Fibroblast of skin of right biceps (primary cell): ENCODE data around the gene CFAP77.

Source experiments
- DNase-seq: peaks from one replicate; pipeline ENCODE4 v3.0.0-alpha.2; 2013

Gene CFAP77

DNA sequence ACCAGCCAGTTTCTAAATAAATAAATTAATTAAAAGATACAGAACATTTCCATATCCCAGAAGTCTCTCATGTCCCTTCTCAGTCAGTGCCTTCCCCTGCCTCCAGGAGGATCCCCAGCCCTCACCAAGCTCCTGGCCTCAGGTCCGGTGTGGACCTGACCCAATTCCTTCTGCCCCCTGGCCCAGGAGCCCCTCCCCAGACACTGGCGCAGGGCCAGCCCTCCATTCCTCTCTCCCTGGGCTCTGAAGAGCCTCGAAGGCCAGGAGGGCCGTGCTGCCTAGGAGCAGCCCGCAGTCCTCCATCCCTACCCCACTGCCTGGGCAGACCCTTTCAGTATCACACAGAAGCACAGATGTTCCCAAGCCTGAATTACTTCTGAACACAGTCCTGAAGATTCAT is 110.6 kb downstream of the CFAP77 start:
- DNase-seq: no peak

DNA sequence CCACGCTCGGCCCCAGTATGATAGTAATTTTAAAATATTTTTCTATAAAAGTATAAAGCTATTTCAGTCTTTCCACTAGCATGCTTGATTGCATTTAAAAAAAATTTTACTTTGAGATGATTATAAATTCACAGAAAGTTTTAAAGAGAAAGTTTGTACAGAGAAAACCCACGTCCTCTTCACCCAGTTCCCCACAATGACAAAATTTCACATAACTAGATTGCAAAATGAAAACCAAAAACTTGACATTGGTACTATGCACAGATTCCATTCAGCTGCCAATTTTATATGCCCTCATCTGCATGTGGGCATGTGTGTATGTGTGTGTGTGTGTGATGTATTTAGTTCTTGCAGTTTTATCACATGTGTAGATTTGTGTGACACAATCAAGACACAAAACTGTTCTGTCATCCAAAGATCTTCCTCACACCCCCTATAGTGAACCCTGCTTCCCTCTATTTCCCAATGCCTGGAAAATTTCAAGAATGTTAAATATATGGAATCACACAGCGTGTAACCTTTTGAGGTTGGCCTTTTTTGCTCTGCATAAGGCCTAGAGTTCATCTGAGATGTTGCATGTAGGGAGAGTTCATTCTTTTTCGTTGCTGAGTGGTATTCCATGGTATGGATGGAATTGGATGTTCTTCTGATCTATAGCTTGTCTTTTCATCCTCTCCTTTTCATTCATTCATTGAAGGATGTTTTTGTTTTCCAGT is 115.5 kb downstream of the CFAP77 start:
- no peak for DNase-seq

DNA sequence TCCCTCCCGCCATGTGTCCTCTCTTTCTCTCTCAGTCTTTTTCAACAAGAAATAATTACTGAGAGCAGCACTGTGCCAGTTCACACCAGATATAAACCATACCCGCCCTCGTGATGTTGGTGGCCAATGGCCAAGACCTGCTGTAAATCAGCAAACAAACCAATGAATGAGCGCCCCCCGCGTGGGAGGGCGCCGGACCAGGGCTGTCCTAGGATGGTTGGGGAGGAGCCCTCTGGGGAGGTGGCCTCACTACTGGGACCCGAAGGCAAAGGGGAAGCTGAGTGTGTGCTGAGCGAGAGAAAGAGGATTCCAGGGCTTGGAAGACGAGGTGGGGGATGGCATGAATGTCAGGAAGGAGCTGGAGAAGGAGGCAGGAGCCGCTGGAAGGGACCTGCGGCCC is 121.2 kb downstream of the CFAP77 start:
- no peak for DNase-seq

DNA sequence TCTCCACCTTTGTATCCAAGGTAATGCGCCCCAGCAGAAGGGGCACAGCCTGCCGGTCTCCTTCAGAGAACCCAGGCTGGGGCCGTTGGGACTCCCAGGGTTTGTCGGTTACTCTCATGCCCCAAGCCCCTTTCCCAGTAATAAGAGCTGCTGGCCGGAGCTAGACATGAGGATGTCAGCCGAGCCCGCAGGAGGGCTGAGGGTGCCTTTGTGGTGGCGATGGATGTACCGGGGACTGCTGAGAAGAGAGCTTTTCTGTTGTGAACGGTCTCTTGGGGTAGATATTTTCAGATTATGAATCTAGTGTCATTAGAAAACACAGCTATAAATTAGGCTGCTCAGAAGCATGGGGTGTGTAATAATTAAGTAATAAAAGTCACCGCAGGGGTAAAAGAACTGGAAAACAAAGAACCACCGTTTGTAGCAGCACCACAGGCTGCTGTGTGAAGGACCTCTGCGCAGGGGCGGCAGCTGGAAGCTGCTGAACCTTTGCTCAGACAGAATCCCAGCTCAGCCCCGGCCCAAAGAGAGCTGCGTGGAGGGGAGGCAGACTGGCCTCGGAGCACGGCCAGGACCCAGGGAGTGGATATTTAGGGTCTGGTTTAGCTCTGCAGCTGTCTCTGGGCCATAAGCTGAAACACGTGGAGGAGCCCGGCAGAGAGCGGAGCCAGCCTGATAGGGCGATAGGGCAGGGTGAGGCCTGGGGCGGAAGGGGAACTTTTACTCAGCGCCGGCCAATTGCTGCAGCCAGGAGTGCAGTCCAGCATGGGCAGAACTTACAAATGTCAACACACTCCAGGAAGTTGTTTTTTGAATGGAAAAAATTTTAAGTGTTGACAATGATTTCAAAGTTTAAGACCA is 121.9 kb downstream of the CFAP77 start:
- no peak for DNase-seq

DNA sequence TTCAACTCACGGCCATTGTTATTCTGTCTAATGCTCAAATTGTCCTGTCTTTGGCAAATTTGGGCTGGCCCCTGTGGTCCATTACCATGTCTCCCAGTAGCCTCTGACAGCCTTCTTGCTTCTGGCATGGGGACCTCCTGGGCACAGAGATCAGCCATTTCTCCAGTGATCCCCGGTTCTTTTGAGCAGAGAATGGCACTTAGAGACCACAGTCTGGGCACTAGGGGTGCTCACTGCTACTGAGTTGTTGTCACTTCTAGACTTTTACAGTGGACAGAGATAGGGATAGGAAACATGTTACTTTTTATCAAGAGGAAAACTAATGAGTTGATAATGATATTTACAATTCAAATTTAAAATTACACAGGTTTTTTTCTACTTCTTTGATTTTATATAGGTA is 124.8 kb downstream of the CFAP77 start:
- DNase-seq: no peak

DNA sequence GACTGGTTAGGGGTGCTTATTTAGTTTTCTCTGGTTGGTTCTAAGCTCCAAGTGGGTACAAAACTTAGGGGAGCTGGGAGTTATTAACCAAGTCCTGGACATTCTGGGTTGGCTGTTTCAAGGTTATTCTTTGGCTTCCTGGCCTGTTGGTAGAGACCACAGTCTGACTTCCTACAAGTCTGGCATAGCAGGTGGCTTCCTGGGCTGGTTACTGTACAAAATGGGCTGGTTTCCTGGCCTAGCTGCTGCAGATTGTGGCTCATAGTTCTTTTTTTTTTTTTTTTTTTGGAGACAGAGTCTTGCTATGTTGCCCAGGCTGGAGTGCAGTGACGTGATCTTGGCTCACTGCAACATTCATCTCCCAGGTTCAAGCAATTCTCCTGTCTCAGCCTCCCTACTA is 126.1 kb downstream of the CFAP77 start:
- no peak for DNase-seq

DNA sequence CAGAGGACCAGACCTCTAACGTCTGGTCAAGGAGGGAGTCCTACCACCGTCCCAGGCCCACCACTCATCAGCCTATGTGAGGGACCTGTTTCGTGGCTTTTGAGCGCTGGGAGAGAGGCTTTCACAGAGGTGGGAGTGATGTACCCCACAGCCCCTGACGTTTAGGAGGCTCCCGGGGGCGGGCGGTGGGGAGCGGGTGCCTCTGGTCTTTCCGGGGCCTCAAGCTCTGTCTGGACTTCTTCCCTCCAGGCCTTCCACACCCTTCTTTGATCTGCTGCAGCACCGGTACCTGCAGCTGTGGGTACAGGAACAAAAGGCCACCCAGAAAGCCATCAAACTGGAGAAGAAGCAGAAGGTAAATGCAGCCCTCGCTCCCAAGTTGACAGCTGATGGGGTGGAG is 127.3 kb downstream of the CFAP77 start:
- no peak for DNase-seq

DNA sequence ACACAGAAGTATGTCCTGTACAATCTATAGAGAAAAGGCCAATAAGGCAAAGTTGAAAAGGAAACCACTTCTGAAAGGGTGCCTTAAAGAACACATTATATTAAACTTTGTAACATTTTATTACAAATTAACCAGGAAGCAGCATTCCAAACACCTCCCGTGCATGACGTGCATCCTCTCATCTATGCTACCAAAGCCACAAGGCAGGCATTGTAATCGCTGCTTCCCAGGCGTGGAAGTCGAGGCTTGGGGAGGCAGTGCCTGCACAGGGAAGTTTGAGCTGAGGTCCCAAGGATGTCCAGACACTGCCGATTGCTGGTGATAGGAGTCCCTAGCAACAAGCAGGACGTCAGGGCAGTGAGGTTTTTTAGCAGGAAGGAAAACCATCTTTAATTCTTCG is 128.1 kb downstream of the CFAP77 start:
- DNase-seq: no peak

DNA sequence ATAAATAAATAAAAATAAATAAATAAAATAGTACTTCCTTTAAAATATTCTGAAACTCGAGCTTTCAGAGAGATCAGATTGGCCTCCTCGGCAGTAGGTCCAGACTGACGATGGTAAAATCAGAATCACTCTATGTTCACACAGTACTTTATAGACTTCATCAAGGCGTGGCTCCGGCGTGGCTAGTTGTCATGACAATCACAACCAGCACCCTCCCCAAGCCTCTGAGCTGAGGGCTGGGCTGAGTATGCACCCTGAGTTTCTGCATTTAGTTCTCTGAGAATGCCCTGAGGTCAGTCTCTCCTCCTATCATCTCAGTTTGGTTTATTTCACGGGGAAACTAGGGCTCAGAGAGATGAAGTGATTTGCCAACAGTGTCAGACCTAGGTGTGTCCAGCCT is 129.1 kb downstream of the CFAP77 start:
- no peak for DNase-seq

DNA sequence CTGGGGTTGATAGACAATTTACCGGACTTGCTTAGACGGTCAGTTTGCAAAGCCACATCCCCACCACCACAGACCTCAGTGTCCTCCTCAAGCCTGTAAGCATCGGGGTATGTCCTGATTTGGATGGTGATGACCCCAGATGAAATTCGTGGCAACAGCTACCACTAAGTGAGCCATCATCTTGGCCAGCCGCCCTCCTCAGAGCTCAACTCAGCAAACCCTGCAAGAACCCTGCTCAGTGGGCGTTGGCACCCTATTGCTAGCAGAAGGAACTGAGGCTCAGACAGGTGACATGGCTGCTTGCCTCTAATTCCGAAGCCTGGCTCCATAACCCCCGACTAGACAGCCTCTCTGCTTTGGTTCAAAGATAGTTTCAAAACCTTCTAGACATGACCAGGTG is 131.0 kb downstream of the CFAP77 start:
- no peak for DNase-seq

DNA sequence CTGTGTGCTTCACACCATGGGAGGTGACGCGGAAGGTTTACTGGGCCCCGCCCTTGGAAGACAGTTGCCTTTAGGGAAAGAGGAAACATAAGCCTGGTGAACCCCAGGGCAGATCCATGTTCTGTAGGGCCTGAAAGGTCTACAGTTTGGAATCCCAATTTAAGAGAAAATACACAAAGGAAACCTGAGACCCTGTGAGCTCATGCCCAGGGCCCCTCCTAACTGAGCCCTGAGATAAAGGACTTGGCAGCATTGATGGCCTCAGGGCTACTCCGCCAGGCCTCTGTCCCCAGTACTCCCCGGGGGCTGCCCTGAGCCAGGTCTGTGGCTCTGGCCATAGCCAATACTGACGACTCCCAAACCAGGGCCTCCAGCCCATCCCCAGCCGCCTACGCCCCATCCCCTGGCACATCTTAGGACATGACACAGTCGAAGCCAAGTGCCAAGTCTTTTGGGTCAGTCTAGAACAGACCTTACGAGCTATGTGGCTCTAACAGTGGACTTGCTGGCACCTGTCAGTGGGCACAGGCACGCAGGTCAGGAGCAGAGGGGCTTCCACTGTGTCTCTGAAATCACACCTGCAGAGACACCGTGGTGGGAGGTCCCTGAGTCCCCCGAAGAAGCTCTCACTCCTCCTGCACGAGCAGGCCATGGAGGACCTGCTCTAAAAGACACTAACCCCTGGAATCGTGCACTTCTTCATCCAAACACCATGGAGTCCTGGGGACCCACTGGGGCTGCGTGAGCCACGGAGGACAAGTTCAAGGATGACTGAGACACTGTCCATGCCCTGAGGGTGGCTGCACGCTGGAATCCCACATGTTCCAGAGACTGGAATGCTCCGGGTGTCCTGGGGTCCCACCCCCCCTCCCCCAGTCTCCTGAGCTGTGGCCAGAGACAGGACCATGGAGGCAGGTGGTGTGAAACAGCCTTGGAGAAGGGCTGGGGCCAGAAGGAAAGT is 132.1 kb downstream of the CFAP77 start:
- no peak for DNase-seq

DNA sequence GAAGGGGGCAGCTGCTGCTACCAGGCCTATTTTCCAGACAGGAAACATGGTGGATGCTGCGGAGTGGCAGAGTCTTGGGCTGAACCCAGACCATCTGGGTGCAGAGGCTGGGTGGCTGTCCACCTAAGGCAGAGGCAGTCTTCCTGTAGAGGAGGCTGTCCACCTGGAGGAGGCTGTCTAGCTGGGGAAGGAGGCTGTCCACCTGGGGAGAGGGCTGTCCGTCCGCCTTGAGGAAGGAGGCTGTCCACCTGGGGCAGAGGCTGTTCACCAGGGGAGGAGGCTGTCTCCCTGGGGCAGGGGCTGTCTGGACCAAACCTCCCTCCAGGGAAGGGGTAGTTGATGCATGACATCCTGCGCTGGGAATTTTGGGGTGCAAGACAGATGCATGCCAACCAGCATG is 133.2 kb downstream of the CFAP77 start:
- no peak for DNase-seq

DNA sequence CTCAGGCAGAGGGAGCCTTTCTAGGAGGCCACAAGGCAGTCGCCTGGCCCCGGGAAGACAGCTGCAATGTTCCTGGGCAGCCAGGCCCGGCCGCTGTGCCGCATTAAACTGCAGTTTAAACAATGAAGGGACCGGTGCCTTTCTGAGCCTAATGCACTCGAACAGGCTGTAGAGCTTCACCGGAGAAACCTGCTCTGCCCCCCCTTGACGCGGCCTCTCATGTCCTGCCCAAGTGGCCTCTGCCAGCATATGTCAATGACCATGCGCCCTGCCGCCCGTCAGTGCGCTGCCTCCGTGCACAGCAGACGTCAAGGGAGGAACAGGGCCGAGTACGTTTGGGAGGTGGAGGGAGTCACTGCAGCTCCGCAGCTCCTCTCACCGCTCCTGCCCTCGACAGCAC is 133.9 kb downstream of the CFAP77 start:
- no peak for DNase-seq

DNA sequence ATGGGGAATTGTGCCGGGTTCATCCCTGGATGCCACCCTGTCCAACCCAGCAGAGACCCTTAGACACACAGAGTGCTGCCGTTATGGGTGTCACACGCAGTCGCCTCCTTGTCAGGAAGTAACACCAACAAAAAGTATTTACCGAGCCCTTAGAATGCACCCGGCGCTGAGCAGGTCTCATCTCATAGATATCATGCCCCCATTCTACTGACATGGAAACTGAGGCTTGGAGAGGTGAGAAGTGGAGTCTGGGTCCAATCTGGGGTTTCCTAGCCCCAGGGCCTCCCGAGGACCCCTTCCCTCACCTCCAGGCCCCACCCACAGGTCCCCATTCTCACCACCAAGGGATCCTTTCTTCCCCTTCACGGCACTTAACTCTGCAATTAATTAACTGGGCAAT is 135.6 kb downstream of the CFAP77 start:
- DNase-seq: no peak

DNA sequence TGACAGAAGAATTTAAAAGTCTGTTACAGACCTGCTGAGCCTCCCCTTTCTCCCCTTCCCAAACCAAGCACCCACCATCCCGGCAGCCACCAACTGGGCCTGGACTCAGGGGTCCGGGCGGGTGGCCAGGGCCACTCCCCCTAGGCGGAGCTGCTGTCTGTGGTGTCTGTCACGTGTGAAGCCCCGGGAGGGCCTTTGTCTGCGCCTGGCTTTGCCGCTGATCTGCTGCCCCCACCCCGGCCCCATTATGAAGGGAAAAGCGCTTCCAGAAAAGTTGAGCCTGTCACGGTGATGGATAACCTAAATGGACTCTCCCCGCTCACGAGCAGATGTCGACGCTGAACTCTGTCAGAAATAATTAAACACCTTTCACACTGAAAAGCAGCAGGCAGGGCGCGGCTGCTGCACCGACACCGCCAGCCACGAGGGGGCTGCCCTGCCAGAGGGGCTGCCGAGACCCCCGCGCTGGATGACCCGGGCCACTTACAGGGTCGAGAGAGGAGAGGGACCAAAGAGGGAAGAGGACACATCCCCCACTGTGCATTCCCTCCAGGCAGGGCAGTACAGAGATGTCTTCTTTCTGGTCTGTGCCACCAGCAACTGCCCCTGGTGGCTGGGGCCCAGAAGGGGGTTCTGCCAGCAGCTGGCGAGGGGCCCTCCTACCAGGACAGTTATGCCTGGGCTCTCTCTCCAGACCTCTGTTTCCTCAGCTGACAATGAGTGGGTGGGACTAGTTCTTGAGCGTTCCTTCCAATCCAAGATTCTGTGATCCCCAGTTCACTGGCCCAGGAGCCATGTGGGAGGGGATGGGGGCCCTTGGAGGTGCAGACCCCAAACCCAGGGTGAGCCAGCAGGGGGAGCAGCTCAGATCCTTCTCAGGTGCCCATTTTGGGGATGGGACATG is 136.4 kb downstream of the CFAP77 start:
- DNase-seq: peak; percentile 50

DNA sequence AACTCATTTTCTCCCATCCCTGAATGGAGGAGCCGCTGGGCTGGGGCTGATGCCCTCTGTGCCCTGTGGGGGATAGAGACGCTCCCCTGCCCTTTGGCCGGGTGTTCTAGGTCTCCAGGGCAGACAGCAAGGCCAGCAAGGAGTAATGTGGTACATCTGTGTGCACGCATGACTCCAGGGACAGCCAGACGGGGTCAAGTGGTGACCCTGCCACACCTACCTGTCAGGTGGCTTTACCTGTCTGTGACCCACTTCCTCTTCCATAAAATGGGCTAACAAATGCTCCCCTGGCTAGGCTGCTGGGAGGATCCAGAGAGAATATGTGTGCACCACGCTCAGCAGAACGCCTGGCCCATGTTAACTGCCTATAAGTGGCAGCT is 137.0 kb downstream of the CFAP77 start:
- DNase-seq: no peak

DNA sequence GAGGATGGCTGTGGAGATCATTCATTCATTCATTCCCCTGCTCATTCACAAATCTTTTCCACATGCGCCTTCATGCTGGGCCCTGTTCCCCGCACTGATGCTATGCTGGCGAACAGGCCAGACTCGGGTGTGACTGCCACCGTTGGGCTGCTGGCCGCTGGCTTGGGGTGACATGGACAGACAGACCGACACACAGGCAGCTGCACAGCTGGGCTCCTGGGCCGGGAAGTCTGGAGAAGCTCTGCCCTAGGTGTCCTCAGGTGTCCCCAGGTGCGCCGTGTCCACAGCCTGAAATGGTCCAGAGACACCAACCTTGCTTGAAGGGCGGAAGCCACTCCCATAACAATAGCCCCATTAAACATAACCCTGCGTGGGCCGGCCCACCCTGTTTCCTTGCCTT is 137.4 kb downstream of the CFAP77 start:
- DNase-seq: no peak

DNA sequence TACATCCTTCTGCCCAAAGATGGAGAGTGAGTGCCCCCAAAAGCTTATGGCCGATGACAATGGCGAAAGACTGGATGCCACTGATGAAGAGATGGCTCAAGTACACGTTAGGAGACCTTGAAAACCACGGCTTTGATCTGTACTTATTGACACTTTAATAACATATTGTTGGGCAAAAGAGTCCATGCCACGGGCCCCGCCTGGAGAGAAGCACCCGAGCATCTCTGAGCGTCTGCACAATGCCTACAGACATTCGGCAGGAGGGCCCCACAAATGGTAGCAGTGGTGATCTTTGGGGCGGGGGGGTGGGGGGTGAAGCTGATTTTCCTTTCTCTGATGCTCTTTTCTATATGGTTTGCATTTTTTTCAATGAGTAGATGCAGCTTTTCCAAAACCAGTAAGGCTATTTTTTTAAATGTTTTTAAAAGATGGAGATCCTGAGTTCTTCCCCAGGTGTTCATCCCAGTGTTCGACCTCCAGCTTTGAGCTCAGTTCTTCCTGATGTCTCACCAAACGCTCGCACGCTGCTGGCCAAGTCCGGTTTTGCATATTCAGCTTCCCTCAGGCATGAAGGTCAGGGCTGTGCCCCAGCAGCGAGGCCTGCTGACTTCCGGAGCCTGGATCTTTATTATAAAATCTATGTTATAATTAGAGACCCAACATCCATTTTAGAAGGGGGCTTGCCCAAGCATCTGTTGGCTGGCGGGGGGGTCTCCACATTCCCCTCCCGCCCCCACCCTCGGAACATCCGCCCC is 138.1 kb downstream of the CFAP77 start:
- no peak for DNase-seq

DNA sequence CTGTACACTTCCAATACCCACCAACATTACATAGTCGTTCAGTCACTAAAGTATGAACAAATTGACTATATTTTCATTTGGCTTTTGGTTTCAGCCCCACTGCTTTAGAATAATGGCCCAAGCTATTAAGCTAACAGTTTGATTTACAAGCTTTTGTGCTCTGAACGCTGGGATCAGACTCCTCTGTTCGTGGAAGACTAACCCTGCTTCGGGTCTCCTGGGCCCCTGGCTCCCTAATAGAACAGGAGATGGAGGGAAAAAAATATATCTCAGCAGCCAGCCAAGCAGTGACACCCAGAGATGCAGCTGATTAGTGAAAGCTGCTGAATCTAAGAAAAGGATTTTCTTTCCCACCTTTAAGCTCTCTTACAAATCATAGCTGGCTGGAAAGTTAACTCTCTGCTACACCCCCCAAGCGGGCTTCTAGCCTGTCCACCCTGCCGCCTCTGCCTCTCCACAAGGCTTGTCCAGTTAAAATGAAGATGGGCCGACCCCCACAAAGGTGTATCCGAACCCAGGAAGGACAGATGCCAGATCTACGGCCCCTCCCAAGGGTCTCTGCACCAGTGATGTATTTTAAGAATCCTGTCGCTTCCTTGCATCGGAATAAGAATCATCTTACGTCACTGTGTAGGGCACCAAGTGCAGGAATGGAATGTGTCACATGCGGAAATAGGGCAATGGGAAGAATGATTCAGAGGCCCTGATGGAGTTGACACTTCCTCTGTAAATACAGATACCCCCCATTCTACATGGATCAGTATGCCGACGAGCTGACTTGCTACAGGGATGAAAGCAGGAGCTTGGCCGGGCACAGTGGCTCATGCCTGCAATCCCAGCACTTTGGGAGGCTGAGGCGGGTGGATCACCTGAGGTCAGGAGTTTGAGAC is 139.0 kb downstream of the CFAP77 start:
- DNase-seq: peak; percentile 46

DNA sequence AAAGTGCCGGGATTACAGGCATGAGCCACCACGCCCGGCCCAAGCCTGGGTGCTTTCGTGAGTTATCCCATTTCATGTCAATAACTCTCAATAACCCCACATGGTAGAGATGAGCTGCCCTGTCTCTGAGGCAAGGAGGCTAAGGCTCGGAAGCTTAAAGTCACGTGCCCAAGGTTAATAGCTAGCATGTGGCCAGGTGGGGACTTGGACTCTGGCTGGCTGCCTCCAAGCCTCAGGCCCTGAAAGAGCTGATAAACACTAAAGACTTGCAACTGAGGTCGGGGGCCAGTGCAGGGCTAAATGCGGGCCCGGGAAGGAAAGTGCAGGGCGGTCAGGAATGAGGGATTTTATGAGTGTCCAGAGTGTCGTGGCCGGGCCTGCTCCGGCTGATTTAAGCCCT is 141.5 kb downstream of the CFAP77 start:
- DNase-seq: no peak
